PFSK-1 (cell line): ENCODE results near the gene FCN2.

Source experiments
- FOXP2 ChIP-seq: optimal IDR thresholded peaks from 2 replicates; pipeline ENCODE3; 2011; ENCODE audit warnings: borderline replicate concordance, control low read depth, inconsistent platforms; ENCODE audit not compliant: insufficient read depth; ENCODE audit errors: extremely low read length, extremely low read depth
- POLR2AphosphoS5 ChIP-seq: IDR thresholded peaks from 2 replicates; pipeline ENCODE4 v1.6.1; 2012; ENCODE audit warnings: low read depth, mild to moderate bottlenecking, control low read depth, low read length, moderate library complexity
- REST ChIP-seq, 2 experiments: IDR thresholded peaks; 2 replicates each; pipeline versions ENCODE4 v1.6.1 to v1.8.0; 2011 to 2012; ENCODE audit warnings: low read depth in 2 of 2, low read length in 2 of 2, control low read depth in 1 of 2, inconsistent platforms in 1 of 2, mild to moderate bottlenecking in 1 of 2, moderate library complexity in 1 of 2; ENCODE audit not compliant: insufficient read depth in 1 of 2
- SIN3A ChIP-seq: IDR thresholded peaks from 2 replicates; pipeline ENCODE4 v1.6.1; 2012; ENCODE audit warnings: mild to moderate bottlenecking, low read length, moderate library complexity, borderline replicate concordance; ENCODE audit not compliant: insufficient read depth
- TAF1 ChIP-seq: IDR thresholded peaks from 2 replicates; pipeline ENCODE4 v1.6.1; 2012; ENCODE audit warnings: low read length, control low read depth, borderline replicate concordance; ENCODE audit not compliant: insufficient read depth

FCN2 gene

GRCh38 chr9:134842321-134842720, 38.3 kb upstream of the FCN2 start:
- TF ChIP-seq POLR2AphosphoS5 (no peak), REST (IDR thresholded peaks at IDR 0.05; ENCODE audit: insufficient read depth in 1 of 2, low read depth in 2 of 2, low read length in 2 of 2) (no peak)

- TF ChIP-seq REST (IDR thresholded peaks at IDR 0.05; ENCODE audit: insufficient read depth in 1 of 2, low read depth in 2 of 2, low read length in 2 of 2), result no peak
- no peak for TF ChIP-seq POLR2AphosphoS5
- no peak for TF ChIP-seq SIN3A
These were observed 36.9 kb upstream of the FCN2 start for GRCh38 chr9:134843740-134844139.

- TF ChIP-seq REST (IDR thresholded peaks at IDR 0.05; ENCODE audit: insufficient read depth in 1 of 2, low read depth in 2 of 2, low read length in 2 of 2), result no peak
- no peak for TF ChIP-seq FOXP2
- no peak for TF ChIP-seq POLR2AphosphoS5
- no peak for TF ChIP-seq SIN3A
- TF ChIP-seq TAF1, result no peak
These were observed 35.8 kb upstream of the FCN2 start for GRCh38 chr9:134844821-134845220.

DNA sequence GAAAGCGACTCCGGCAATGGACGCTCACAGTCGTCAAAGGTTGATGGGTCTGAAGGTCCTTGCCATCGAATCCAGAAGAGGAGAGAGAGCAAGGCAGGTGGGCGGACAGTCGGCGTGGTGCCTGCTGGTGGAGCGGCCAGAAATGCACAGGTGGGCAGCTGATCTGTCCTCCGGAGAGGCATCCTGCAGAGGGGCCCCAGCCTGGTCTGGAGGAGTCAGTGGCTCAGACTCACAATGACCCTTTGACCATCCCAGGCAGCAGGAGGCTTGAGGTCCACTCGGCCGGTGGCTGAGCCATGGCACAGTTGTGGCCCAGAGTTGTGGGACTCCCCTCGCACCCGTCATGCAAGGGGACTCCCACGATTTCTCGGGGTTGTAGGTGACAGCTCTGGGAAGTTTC, 34.4 kb upstream of the FCN2 start:
- no peak for TF ChIP-seq SIN3A
- TF ChIP-seq FOXP2, result no peak
- no peak for TF ChIP-seq TAF1
- no peak for TF ChIP-seq POLR2AphosphoS5

DNA sequence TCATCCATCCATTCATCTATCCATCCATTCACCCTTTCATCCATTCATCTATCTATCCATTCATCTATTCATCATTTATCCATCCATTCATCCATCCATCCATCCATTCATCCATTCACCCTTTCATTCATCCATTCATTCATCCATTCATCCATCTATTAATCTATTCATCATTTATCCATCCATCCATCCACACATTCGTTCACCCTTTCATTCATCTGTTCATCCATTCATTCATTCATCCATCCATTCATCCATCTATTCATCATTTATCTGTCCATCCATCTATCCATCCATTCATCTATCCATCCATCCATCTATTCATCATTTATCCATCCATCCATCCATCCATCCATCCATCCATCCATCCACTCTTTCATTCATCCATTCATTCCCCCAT, 33.9 kb upstream of the FCN2 start:
- TF ChIP-seq POLR2AphosphoS5, result no peak
- no peak for TF ChIP-seq TAF1
- no peak for TF ChIP-seq SIN3A
- TF ChIP-seq REST (IDR thresholded peaks at IDR 0.05; ENCODE audit: insufficient read depth in 1 of 2, low read depth in 2 of 2, low read length in 2 of 2), result no peak
- TF ChIP-seq FOXP2, result no peak

DNA sequence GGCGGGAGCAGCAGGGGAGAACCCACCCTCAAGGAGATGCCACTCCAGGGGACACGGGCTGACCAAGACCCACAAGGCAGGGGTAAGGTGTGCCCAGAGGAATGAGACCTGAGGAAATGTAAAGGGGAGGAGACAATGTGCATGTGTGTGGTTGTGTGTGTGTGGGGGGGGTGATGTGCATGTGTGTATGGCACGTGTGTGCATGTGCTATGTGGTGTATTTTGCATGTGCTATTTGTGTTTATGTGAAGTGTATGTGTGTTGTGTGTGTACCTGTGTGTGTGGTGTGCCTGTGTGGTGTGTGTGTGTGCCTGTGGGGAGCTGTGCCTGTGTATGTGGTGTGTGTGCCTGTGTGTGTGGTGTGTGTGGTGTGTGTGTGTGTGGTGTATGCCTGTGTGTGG, 33.5 kb upstream of the FCN2 start:
- TF ChIP-seq SIN3A (no peak), TAF1 (no peak), REST (IDR thresholded peaks at IDR 0.05; ENCODE audit: insufficient read depth in 1 of 2, low read depth in 2 of 2, low read length in 2 of 2) (no peak), POLR2AphosphoS5 (no peak), FOXP2 (no peak)
